ENCODE measurements around the gene DDX59. TPM values are rescaled to one million over a fixed set of nuclear protein-coding genes. Genes with fewer than 3 reads are reported as not detected.

The DDX59 gene
- total RNA-seq, 1 experiment from 2014 or later = 24.6 TPM

DNA sequence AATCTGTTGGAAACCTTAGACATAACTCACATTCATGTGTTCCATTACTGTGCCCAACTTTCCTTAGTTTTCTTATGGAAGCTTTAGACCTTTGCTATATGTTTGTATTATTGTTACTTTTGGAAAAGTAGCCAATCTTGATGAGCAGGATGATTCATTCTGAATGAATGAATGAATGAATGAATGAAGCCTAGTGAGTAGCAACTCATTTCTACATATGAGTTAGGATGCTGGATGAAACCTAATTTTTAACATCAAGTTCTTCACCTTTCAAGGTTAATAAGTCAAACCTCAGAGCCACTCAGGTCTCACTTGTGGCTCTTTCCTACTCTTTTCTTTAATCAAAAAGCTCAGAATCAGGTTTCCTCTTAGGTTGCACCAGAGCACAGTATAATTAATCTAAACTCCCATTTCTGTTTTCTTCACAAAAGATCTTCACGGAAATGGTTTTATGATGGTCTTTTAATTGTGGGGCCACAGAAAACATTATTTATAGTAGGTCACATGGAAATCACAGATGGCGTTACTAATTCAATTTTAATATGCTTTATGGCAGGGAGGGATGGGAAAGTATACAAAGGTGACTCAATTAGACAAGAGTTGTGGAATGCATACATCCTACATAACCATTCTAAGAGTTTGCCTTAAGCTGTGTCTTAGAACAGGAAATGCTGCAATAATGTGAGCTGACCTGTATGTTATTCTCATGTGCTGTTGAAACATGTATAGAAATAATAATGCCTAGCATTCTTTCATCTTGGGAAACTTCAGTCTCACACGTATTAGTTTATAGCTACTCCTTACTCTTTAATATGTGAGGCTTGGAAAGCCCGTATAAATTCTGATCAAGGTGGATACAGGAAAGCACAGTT is 4.5 kb upstream of the DDX59 start:
- no peak for TF ChIP-seq EZH2phosphoT487 (IDR thresholded peaks at IDR 0.05; ENCODE audit: borderline replicate concordance, low read length)
- TF ChIP-seq, protein P1, sequence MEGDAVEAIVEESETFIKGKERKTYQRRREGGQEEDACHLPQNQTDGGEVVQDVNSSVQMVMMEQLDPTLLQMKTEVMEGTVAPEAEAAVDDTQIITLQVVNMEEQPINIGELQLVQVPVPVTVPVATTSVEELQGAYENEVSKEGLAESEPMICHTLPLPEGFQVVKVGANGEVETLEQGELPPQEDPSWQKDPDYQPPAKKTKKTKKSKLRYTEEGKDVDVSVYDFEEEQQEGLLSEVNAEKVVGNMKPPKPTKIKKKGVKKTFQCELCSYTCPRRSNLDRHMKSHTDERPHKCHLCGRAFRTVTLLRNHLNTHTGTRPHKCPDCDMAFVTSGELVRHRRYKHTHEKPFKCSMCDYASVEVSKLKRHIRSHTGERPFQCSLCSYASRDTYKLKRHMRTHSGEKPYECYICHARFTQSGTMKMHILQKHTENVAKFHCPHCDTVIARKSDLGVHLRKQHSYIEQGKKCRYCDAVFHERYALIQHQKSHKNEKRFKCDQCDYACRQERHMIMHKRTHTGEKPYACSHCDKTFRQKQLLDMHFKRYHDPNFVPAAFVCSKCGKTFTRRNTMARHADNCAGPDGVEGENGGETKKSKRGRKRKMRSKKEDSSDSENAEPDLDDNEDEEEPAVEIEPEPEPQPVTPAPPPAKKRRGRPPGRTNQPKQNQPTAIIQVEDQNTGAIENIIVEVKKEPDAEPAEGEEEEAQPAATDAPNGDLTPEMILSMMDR (conservative IDR thresholded peaks at IDR 0.05; ENCODE audit: low read depth, low read length) = no peak
- no peak for TF ChIP-seq EZH2 (IDR thresholded peaks at IDR 0.05; ENCODE audit: low read length, unreplicated experiment)
- H3K9me3 ChIP-seq (ENCODE audit: low read length) = no peaks in the 10 kb centered on the region
- no peaks in the 10 kb centered on the region for H4K20me1 ChIP-seq (ENCODE audit: low read length)
- H3K79me2 ChIP-seq (ENCODE audit: low read length) = no peaks in the 10 kb centered on the region
- H3K9ac ChIP-seq (ENCODE audit: low read length) = no peak overlapping the region
- peaks cover 25% of the 10 kb centered on the region for H3K4me1 ChIP-seq (ENCODE audit: insufficient read depth, low read length)
- peak; percentile 66 for DNase-seq
- ChIA-PET CTCF (interaction anchor here (1.3 kb wide), 1 partner anchor 52 kb away, joined by 3 read pairs; no protein-coding TSS in a partner anchor), POLR2A (ENCODE audit: unreplicated experiment) (interaction anchor here (0.5 kb wide), 1 partner anchor 124 kb away, joined by 3 read pairs; no protein-coding TSS in a partner anchor)
- H3K27me3 ChIP-seq (ENCODE audit: low read length) = no peaks in the 10 kb centered on the region
- no peaks in the 10 kb centered on the region for H3K36me3 ChIP-seq (ENCODE audit: low read depth, low read length)
- intact Hi-C loops (cut with micrococcal nuclease) = no loop called here
- no peaks in the 10 kb centered on the region for H3F3A ChIP-seq (ENCODE audit: low read length, unreplicated experiment)
- H3K9me2 ChIP-seq (replicated peaks; ENCODE audit: low read length) = no peaks in the 10 kb centered on the region
- peak overlapping the region; percentile 0; the same call in 1 of the 2 replicates for H2AFZ ChIP-seq (ENCODE audit: low read length)
- no peak overlapping the region for H3K4me3 ChIP-seq (ENCODE audit: low read length)
- BruUV-seq (replicated peaks) = no TSS peak
- 0 out of 2 replicates have a peak overlapping the region, but pooled peaks have one; percentile 5 for H3K27ac ChIP-seq (ENCODE audit: low read length)
- ATAC-seq = no peak
- 0 out of 2 replicates have a peak overlapping the region, but pooled peaks have one; percentile 3 for H3K4me2 ChIP-seq (ENCODE audit: low read length)

DNA sequence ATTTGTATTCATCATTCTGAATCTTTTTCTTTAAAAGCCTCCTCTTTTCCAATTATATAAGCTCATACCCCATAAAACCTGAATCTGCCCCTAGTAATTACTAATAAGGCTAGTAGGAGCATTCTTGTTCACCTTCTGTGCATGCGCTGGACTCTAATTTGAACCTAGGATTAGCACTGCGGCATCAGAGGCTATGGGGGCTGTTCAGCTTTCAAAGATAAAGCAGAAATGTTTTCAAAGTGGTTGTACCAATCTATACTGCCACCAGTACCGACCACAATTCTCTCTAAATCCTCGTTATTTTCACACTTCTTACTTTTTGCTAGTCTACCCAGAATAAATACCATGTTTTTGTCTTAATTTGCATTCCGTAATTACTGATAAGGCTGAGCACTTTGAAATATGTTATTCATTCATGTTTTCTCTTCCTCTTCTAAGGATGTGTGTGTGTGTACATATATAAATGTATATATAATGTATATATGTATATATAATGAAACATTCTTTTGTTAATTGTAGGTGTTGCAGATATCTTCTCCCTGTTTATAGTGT is 1.6 kb upstream of the DDX59 start:
- no TSS peak for BruUV-seq (replicated peaks)
- Histone ChIP-seq H3K36me3 (ENCODE audit: low read depth, low read length) (no peaks in the 10 kb centered on the region), H3K27me3 (ENCODE audit: low read length) (no peaks in the 10 kb centered on the region), H3K4me1 (ENCODE audit: insufficient read depth, low read length) (peaks cover 33% of the 10 kb centered on the region), H4K20me1 (ENCODE audit: low read length) (no peaks in the 10 kb centered on the region), H2AFZ (ENCODE audit: low read length) (no peak overlapping the region), H3K9me2 (replicated peaks; ENCODE audit: low read length) (no peaks in the 10 kb centered on the region), H3F3A (ENCODE audit: low read length, unreplicated experiment) (no peaks in the 10 kb centered on the region), H3K27ac (ENCODE audit: low read length) (no peak overlapping the region), H3K9me3 (ENCODE audit: low read length) (no peaks in the 10 kb centered on the region), H3K4me3 (ENCODE audit: low read length) (peak overlapping the region; percentile 86; the same call in 1 of the 2 replicates), H3K79me2 (ENCODE audit: low read length) (peaks cover 16% of the 10 kb centered on the region), H3K9ac (ENCODE audit: low read length) (no peak overlapping the region; the same call in 1 of the 2 replicates), H3K4me2 (ENCODE audit: low read length) (peak overlapping the region; percentile 81)
- ChIA-PET POLR2A (ENCODE audit: unreplicated experiment) (interaction anchor here (0.6 kb wide), 1 partner anchor 17 kb away, joined by 6 read pairs; no protein-coding TSS in a partner anchor), CTCF (interaction anchor here (2.5 kb wide), 1 partner anchor 49 kb away, joined by 19 read pairs; no protein-coding TSS in a partner anchor)
- TF ChIP-seq EZH2phosphoT487 (IDR thresholded peaks at IDR 0.05; ENCODE audit: borderline replicate concordance, low read length) = no peak
- TF ChIP-seq, protein P1 (conservative IDR thresholded peaks at IDR 0.05; ENCODE audit: low read depth, low read length) = no peak
- TF ChIP-seq EZH2 (IDR thresholded peaks at IDR 0.05; ENCODE audit: low read length, unreplicated experiment) = no peak
- intact Hi-C loops (cut with micrococcal nuclease) = loop anchor here (2.0 kb wide), 1 partner anchor 131 kb away; no protein-coding TSS in a partner anchor
- DNase-seq (no peak), ATAC-seq (no peak)

Data from PC-3 (cell line).